ENCODE data around the gene MPIG6B.

MPIG6B gene

DNA sequence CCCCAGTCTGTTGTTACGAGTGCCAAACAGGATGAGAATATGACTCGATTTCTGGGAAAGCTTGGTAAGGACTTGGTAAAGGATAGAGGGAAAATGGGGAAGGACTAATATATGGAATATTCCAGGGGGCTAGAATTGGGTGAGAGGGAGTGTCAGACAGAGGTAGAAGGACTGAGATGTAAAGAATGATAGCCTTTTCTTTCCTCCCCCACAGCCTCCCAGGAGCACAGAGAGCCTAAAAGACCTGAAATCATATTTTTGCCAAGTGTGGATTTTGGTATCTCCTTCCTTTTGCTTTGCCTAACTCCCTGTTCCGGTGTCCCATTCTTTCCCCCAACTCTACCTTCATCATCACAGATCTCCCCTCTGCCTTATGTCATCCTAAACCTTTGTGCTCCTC, 19.7 kb downstream of the MPIG6B start:
- intact Hi-C loops (cut with DNase I; ENCODE audit: low total_unique reads) = loop anchor here (5.0 kb wide), 1 partner anchor 49 kb away; no protein-coding TSS in a partner anchor
- TF ChIP-seq, protein P1, sequence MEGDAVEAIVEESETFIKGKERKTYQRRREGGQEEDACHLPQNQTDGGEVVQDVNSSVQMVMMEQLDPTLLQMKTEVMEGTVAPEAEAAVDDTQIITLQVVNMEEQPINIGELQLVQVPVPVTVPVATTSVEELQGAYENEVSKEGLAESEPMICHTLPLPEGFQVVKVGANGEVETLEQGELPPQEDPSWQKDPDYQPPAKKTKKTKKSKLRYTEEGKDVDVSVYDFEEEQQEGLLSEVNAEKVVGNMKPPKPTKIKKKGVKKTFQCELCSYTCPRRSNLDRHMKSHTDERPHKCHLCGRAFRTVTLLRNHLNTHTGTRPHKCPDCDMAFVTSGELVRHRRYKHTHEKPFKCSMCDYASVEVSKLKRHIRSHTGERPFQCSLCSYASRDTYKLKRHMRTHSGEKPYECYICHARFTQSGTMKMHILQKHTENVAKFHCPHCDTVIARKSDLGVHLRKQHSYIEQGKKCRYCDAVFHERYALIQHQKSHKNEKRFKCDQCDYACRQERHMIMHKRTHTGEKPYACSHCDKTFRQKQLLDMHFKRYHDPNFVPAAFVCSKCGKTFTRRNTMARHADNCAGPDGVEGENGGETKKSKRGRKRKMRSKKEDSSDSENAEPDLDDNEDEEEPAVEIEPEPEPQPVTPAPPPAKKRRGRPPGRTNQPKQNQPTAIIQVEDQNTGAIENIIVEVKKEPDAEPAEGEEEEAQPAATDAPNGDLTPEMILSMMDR (IDR thresholded peaks at IDR 0.05) = no peak
- DNase-seq = no peak

DNA sequence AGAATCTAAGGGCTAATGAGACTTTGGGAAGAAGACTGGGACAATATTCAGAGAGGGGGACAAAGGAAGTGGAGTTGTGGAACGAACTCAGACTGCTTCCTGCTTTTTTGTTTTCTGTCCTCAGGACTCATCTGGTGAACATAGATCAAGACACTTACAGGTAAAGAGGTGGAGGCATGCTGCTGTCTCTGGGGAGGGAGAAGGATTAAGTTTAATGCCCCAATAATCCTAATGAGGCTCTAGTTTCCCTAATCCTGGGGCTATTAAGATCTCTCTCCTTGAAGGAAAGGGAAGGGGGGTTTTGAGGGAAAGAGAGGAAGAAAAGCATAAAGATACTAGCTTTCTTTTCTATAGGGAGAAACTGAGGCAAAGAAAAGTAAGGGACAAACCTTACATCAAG, 21.2 kb downstream of the MPIG6B start:
- intact Hi-C loops (cut with DNase I; ENCODE audit: low total_unique reads) = loop anchor here (5.0 kb wide), 1 partner anchor 48 kb away; no protein-coding TSS in a partner anchor
- TF ChIP-seq, protein P1 (IDR thresholded peaks at IDR 0.05) = no peak
- H3K4me3 ChIP-seq = no peak overlapping the region
- H3K9me3 ChIP-seq = no peaks in the 10 kb centered on the region
- no peak for DNase-seq
- H3K36me3 ChIP-seq = no peaks in the 10 kb centered on the region
- no peak overlapping the region for H3K27ac ChIP-seq
- H3K4me1 ChIP-seq = peaks cover 0 to 10% (median 7%) of the 10 kb centered on the region in 4 donors
- H3K27me3 ChIP-seq = no peaks in the 10 kb centered on the region

More for the DNA sequence above, 19.7 kb downstream of the MPIG6B start:
- H3K4me1 ChIP-seq = peaks cover 0 to 21% (median 9%) of the 10 kb centered on the region in 4 donors
- H3K27ac ChIP-seq = no peak overlapping the region
- no peaks in the 10 kb centered on the region for H3K36me3 ChIP-seq
- H3K4me3 ChIP-seq = no peak overlapping the region
- H3K27me3 ChIP-seq = no peaks in the 10 kb centered on the region
- no peaks in the 10 kb centered on the region for H3K9me3 ChIP-seq

DNA sequence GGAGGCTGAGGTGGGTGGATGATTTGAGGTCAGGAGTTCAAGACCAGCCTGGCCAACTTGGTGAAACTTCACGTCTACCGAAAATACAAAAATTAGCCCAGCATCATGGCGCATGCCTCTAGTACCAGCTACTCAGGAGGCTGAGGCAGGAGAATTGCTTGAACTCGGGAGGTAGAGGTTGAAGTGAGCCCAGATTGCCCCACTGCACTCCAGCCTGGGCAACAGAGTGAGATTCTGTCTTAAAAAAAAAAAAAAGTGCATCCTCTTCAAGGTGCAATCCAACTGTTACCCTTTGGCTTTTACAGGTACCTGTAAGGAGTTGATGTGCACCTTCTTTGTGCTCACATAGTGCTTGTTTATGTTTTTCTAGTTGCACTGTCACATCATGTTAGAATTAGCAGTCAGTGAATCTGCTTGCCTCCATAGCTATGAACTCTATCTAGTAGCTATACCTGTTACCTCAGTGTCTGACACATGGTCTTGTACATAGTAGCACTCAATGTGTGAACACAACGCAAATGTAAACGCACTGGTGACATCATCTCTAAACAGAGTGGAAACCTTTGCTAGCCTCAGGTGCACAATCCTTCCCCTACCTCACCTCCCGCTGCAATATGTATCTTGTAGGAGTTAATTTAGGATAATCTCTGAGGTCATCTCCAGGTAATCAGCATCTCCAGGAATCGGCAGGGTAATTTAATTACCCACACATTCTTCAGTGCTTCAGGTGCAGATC, 26.3 kb downstream of the MPIG6B start:
- Histone ChIP-seq H3K9me3 (no peaks in the 10 kb centered on the region), H3K27ac (no peak overlapping the region), H3K4me1 (no peaks in the 10 kb centered on the region), H3K27me3 (no peaks in the 10 kb centered on the region), H3K36me3 (no peaks in the 10 kb centered on the region), H3K4me3 (no peak overlapping the region)
- intact Hi-C loops (cut with DNase I; ENCODE audit: low total_unique reads) = no loop called here
- TF ChIP-seq, protein P1 (IDR thresholded peaks at IDR 0.05) = no peak
- no peak for DNase-seq

DNA sequence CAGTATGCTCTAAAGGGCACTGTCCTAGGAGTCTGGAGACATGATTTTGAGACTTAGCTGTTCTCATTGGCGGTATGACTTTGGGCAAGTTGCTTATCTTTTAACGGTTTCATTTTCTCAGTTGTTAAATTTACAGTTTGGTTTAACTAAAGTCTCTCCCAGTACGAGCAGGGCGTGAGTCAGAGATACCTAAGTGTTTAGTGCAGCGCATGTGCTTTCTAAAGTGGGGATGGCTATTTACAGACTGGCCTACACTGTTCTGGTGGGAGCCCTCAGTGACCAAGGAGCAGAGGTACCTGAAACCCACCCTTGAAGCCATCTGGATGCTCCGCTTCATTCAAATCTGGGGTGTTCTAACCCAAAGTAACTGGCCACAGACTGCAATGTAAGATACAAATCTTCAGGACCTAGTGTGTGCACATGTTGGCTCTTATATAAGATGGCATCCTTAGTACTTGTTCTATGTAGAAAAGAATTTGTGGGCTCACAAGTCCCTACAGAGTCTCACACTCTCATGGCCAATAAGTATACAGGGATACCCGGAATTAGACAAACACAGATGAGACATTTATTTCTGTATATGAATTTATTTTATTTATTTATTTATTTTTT, 27.3 kb downstream of the MPIG6B start:
- Histone ChIP-seq H3K27ac (no peak overlapping the region), H3K36me3 (no peaks in the 10 kb centered on the region), H3K27me3 (no peaks in the 10 kb centered on the region), H3K4me1 (no peaks in the 10 kb centered on the region), H3K4me3 (no peak overlapping the region), H3K9me3 (no peaks in the 10 kb centered on the region)
- TF ChIP-seq, protein P1 (IDR thresholded peaks at IDR 0.05) = no peak
- intact Hi-C loops (cut with DNase I; ENCODE audit: low total_unique reads) = no loop called here
- DNase-seq = no peak

- no peaks in the 10 kb centered on the region for H3K36me3 ChIP-seq
- intact Hi-C loops (cut with DNase I; ENCODE audit: low total_unique reads) = no loop called here
- TF ChIP-seq, protein P1 (IDR thresholded peaks at IDR 0.05) = no peak
- no peak overlapping the region for H3K4me3 ChIP-seq
- H3K9me3 ChIP-seq = no peaks in the 10 kb centered on the region
- no peak for DNase-seq
- H3K4me1 ChIP-seq = no peaks in the 10 kb centered on the region
- no peaks in the 10 kb centered on the region for H3K27me3 ChIP-seq
- no peak overlapping the region for H3K27ac ChIP-seq
Measured at GRCh38 chr6:31752739-31753319, 29.7 kb downstream of the MPIG6B start.

Measured in tibial artery (tissue), 4 donors.